Fibroblast of skin of left biceps (primary cell): ENCODE results near the gene PDE4B.
"Not testable (repeated sequence)": the region's sequence is repeated elsewhere in the genome, so short reads cannot be mapped to it uniquely, and the experiment has no call there.

ENCODE experiments used
- DNase-seq, 2 experiments: peaks; one replicate each; pipeline ENCODE4 v3.0.0-alpha.2; 2013; ENCODE audit warnings: low read depth in 2 of 2

Gene PDE4B

GRCh38 chr1:66311628-66312027, 518.9 kb downstream of the PDE4B start:
- DNase-seq = no peak

- no peak for DNase-seq
These were observed 519.7 kb downstream of the PDE4B start for GRCh38 chr1:66312271-66312990.

- peak in 1 of 2 experiments; percentile 71 for DNase-seq
These were observed 520.7 kb downstream of the PDE4B start for GRCh38 chr1:66313429-66313828.

GRCh38 chr1:66315671-66316070, 523.0 kb downstream of the PDE4B start:
- no peak for DNase-seq

- DNase-seq = no peak
These were observed 524.0 kb downstream of the PDE4B start for GRCh38 chr1:66316464-66317247.

GRCh38 chr1:66317248-66317515, 524.5 kb downstream of the PDE4B start:
- DNase-seq = no peak

DNA sequence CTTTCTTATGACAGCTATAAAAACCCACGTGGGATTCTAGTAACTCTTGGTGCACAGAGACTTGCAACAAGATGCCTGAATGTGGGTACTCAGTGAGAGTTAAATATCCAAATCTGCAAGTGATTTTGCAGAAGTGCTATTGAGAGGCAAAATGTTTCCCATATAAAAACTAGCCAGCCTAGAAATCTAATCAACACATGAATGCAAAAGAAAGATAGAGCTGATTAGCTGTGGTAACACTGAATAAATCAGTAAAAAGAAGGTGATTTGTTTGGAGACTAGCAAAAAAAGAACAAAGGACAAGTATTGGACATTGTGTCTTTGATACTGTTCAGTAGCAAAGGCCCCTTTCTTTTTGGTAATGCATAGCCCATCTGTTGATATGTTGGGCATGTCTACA, 527.5 kb downstream of the PDE4B start:
- DNase-seq = no peak

GRCh38 chr1:66322462-66322861, 529.8 kb downstream of the PDE4B start:
- DNase-seq = not testable (repeated sequence)

- DNase-seq = no peak
These were observed 531.4 kb downstream of the PDE4B start for GRCh38 chr1:66323958-66324625.

GRCh38 chr1:66325594-66326380, 533.1 kb downstream of the PDE4B start:
- no peak for DNase-seq

DNA sequence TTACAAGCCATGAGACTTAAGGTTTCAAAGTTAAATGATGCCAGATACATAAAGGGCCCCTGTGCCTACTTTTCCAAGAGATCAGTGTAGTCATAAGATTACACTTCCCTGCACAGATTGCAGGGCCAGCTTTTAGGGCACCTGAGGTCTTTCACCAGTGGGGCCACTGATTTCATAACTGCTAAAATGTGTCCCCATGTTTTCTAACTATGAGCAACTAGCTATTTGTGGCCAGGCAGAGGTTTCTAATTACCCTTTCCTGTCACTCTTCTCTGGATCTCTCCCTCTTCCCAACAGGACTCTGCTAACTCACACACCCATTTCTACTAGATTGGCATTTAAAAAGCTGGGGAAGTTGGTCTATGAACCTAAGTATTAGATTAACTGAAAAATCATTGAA, 534.2 kb downstream of the PDE4B start:
- no peak for DNase-seq

DNA sequence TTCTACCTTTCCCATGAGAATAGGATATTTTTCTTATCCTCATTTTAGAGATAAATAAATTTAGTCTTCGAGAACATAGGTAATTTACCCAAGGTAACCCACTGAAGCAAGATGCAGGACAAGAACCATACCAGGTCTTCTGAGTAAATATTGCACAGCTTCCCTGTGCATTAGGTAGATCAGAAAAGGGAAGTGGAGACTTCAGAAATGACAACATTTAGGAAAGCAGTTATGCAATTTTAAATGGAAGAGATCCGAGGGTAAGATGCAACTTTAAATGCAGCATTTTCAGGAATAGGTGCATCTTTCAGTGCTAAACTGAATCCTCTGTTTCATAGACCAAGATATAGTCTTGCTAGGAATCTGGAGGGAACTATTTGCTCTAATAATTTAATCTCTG, 534.9 kb downstream of the PDE4B start:
- no peak for DNase-seq

DNA sequence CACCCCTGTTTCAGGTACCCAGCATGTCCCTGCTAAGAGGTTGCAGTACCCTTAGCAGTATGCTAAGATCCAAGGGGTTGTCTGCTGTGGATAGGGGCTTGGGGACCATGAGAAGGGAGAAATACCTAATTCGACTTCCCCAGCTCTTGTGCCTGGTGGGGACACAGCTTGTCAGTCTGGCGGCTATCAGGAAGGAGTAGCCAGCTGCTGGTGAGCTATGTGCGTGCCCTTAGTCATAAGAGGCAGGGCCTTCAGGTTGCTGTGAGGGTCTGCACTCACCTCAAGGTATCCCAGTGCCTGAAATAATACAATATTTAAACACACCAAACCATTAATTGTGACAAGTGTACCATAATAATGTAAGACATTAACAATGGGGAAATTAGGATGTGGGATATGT, 536.2 kb downstream of the PDE4B start:
- DNase-seq = no peak

GRCh38 chr1:66330722-66331141, 538.0 kb downstream of the PDE4B start:
- peak in 1 of 2 experiments; percentile 44 for DNase-seq

GRCh38 chr1:66331658-66332547, 539.2 kb downstream of the PDE4B start:
- peak; percentile 62 to 67 for DNase-seq

GRCh38 chr1:66332548-66332901, 539.8 kb downstream of the PDE4B start:
- DNase-seq = no peak

DNA sequence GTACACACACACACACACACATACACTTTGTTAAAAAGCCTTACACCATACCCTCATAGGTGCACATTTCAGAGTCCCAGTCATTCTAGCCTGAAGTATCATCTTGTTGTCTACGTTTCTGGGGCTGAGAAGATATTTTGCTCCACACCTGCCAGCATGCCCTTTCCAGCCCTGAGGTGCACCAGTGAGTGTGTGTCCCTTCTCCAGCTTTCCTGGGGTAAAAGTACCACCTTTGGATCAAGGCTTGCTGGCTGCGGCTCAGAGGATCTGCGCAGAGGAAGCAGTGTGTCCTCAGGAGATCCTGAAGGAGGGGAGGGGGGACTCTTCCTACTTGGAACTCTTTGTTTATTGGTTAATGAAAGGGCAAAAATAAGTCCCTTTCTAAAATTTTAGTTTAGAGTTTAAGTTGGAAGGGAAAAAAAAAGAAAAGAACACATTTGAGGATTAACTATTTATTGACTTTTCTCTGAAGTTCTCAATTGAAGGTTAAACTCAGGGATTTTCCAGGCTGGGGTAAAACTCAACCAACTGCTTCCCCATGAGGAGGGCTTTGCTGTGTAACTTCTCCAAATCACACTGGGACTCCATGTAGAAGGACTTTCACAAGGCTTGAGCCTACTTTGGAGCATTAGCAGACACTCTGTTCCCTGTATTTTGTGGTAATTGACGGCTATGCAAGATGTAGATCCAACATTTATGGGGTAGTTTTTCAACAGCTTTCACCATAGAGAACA, 540.9 kb downstream of the PDE4B start:
- no peak for DNase-seq

DNA sequence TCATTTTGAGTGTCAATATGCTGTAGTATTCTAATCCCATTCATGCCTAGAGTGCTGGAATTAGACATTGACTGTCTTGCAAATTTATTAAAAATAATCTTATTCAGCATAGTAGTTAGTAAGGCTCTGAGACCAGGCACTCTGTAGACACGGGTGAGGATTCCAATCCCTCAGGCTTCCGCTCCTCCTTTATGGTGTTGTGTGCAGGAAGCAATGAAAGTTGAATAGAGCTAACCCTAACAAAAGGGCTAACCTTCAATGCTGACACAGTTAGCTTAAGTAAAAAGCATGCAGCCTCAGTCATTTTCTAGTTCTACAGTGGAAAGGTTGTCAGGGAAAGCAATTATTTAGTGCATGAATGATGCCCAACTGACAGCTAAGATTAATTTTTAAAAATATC, 541.6 kb downstream of the PDE4B start:
- DNase-seq = no peak

DNA sequence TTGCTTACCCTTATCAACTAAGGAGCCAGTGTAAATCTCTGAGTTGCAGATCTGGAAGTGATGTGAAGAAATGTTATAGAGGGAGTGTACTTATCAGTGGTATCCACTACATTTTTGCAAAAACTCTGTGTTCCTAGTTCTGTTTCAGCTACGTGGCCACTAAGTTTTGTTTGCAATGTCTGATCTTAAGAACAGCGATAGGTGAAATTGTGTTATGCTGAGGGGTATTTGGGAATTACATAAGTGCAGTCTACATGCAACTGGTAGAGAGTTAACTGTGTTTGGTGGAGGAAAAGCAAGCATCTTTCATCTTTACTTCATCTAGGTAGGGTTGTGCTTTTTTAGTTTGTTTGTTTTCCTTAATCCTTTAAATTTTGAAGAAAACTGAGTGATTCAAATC, 542.4 kb downstream of the PDE4B start:
- DNase-seq = no peak

DNA sequence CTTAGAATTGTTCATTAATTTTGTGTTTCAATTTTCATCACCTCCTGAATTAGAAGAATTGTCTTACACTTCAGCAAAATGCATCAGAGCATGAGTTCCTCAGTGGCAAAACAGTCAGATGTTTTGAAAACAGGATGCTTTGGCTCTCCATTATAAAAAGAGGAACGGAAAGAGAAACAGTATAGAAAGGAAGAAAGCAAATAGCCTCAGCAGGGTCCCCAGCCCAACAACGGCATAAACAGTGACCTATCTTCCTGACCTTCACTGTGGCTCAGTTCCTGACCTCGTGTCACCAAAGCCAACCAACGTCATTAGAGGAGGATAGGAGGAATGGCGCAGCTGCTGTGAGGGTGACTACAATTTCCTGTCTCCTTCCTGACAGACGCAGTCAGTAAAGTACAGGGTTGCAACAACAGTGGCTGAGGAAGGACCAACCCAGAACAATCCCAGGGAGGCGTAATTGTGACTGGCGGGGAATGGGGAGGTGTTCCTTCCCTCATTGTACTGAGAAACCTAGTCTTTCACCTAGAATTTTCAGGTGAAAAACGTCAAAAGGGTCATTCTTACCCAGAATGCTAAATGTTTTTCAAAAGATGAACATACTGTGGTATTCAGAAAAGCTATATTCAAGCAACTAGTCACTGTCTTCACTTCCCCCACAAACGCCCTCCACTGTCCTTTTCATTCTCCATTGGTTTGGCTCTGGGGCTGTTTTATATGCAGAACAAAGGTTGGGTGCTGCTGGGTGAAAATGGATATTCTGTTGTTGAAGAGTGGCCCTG, 543.4 kb downstream of the PDE4B start:
- DNase-seq = no peak
